Sigmoid colon (tissue), 7 donors: Measurements from ENCODE around the gene GATB. TPM values are rescaled to one million over a fixed set of nuclear protein-coding genes. Genes with fewer than 3 reads are reported as not detected.

ENCODE experiments used
- DNase-seq: peaks from one replicate; pipeline ENCODE4 v3.0.0-alpha.2; 2019
- H3K27ac ChIP-seq, 4 donors: fragments of 200-600 bp; sonication (generic); one replicate each; pipeline ENCODE4 v1.5.1; 2016 to 2019; ENCODE audit warnings: mild to moderate bottlenecking in 1 of 4
- H3K27me3 ChIP-seq, 3 donors: fragments of 200-600 bp; sonication (generic); one replicate each; pipeline ENCODE4 v1.5.1; 2019; ENCODE audit warnings: mild to moderate bottlenecking in 1 of 3
- H3K36me3 ChIP-seq, 4 donors: fragments of 200-600 bp; sonication (generic); one replicate each; pipeline ENCODE4 v1.5.1; 2016 to 2019
- H3K4me1 ChIP-seq, 4 donors: fragments of 200-600 bp; sonication (generic); one replicate each; pipeline ENCODE4 v1.5.1; 2017 to 2019
- H3K4me3 ChIP-seq, 4 donors: fragments of 200-600 bp; sonication (generic); one replicate each; pipeline ENCODE4 v1.5.1; 2017 to 2019; ENCODE audit warnings: mild to moderate bottlenecking in 2 of 4, moderate library complexity in 1 of 4
- H3K9me3 ChIP-seq, 4 donors: fragments of 200-600 bp in 3 of 4; sonication (generic) in 3 of 4; one replicate each; pipeline versions ENCODE4 v1.5.1 to v1.6.1; 2013 to 2019
- EP300 ChIP-seq, 4 donors: sonication (generic); formaldehyde crosslinking; IDR thresholded peaks; one replicate each; pipeline ENCODE4 v1.6.1; 2017; ENCODE audit warnings: antibody characterized with exemption in 4 of 4
- POLR2A ChIP-seq, 2 donors: fragments of 450-650 bp; IDR thresholded peaks; one replicate each; pipeline ENCODE4 v1.6.1; 2016; ENCODE audit warnings: antibody characterized with exemption in 2 of 2, mild to moderate bottlenecking in 2 of 2, moderate library complexity in 2 of 2
- POLR2AphosphoS5 ChIP-seq, 4 donors: sonication (generic); formaldehyde crosslinking; IDR thresholded peaks; one replicate each; pipeline ENCODE4 v1.6.1; 2017; ENCODE audit warnings: antibody characterized with exemption in 4 of 4
- WGBS, 2 donors: extraction: QIAGEN DNeasy Blood & Tissue Kit; methylation state at CpG; one replicate each; pipeline ENCODE4 v1.1.7; 2013; 5-methylcytosine and 5-hydroxymethylcytosine counted together
- intact Hi-C: fragments of 100-400 bp; cut with DNase I; formaldehyde crosslinking; loops from one replicate; pipeline ENCODE4 v1.15.1; 2023
- polyA plus RNA-seq, 3 donors: library from polyadenylated mRNA; stranded (reverse); fragments of 200-250 nt; gene quantifications; one replicate each; pipeline ENCODE4 v1.2.3, GENCODE V29; 2013
- total RNA-seq, 4 donors: library from RNA; depleted of rRNA; stranded (reverse); fragments of >200 nt; gene quantifications; one replicate each; pipeline ENCODE4 v1.1.0, GENCODE V29; 2016
- TF ChIP-seq, protein P1 (sequence below), 4 experiments: fragments of 450-650 bp in 3 of 4; fragments of 200-600 bp in 1 of 4; IDR thresholded peaks; one replicate each; pipeline ENCODE4 v1.5.1; 2016 to 2019; ENCODE audit warnings: antibody characterized with exemption in 4 of 4, mild to moderate bottlenecking in 3 of 4, moderate library complexity in 2 of 4
- donor health status: healthy with polysubstance abuse.
- donor health status: Bipolar disorder and iron deficiency.
- donor health status: healthy.

The GATB gene
- total and polyA plus RNA-seq, 7 donors, result 11.1 to 22.1 (median 15.1) TPM

DNA sequence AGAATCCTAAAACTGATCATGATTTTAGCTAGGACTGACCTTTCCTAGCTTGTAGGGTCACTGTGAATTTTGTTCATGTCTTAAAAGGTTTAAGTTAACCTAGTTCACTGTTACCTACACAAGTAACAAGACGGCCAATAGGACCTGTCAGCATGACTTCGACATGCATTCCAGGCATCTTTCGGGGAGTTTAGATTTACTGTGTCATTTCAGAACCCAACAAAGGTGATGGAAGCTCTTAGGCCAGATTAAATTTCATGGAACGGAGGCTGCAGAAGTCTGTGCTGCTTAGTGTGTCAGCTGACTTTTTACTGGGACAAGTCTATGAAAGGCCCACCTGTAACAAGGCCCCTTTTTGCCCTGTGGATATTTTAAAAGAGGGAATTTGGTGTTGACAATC, 93.1 kb downstream of the GATB start:
- intact Hi-C loops, result no loop called here
- no peaks in the 10 kb centered on the region for H3K27me3 ChIP-seq
- 89 to 95% methylated on average over 4 of the region's 4 CpGs for WGBS, 2 donors
- no peaks in the 10 kb centered on the region for H3K4me1 ChIP-seq
- H3K36me3 ChIP-seq, result no peaks in the 10 kb centered on the region
- no peak for DNase-seq
- no peaks in the 10 kb centered on the region for H3K9me3 ChIP-seq
- TF ChIP-seq POLR2A (IDR thresholded peaks at IDR 0.05), result no peak
- no peak for TF ChIP-seq POLR2AphosphoS5 (IDR thresholded peaks at IDR 0.05)
- TF ChIP-seq EP300 (IDR thresholded peaks at IDR 0.05), result no peak
- TF ChIP-seq, protein P1, sequence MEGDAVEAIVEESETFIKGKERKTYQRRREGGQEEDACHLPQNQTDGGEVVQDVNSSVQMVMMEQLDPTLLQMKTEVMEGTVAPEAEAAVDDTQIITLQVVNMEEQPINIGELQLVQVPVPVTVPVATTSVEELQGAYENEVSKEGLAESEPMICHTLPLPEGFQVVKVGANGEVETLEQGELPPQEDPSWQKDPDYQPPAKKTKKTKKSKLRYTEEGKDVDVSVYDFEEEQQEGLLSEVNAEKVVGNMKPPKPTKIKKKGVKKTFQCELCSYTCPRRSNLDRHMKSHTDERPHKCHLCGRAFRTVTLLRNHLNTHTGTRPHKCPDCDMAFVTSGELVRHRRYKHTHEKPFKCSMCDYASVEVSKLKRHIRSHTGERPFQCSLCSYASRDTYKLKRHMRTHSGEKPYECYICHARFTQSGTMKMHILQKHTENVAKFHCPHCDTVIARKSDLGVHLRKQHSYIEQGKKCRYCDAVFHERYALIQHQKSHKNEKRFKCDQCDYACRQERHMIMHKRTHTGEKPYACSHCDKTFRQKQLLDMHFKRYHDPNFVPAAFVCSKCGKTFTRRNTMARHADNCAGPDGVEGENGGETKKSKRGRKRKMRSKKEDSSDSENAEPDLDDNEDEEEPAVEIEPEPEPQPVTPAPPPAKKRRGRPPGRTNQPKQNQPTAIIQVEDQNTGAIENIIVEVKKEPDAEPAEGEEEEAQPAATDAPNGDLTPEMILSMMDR (IDR thresholded peaks at IDR 0.05), result no peak
- H3K4me3 ChIP-seq, result no peak overlapping the region
- H3K27ac ChIP-seq, result no peak overlapping the region

DNA sequence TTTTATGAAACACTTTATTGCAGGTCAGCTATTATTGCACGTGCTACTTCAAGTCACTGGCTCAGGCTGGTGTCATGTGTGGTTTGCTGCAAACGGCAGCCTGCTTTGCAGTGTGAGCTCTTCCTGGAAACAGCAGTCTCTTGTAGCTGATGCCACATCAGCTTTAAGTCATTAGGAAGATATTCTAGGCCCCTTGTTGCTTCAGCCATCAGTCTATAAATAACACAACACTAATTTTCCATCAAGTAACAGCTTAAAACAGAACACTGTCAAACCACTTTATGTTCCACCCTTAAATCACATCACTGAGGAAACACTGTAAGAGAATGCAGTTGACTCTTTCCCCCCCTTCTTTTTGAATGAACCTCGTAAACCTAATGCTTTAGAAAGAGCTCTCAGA, 93.8 kb downstream of the GATB start:
- H3K36me3 ChIP-seq, result no peaks in the 10 kb centered on the region
- H3K9me3 ChIP-seq, result no peaks in the 10 kb centered on the region
- no peak overlapping the region for H3K27ac ChIP-seq
- intact Hi-C loops, result no loop called here
- no peak for DNase-seq
- no peaks in the 10 kb centered on the region for H3K27me3 ChIP-seq
- WGBS, 2 donors, result 32 to 33% methylated on average over 3 of the region's 3 CpGs
- H3K4me1 ChIP-seq, result no peaks in the 10 kb centered on the region
- no peak overlapping the region for H3K4me3 ChIP-seq
- TF ChIP-seq POLR2A (IDR thresholded peaks at IDR 0.05) (no peak), EP300 (IDR thresholded peaks at IDR 0.05) (no peak), POLR2AphosphoS5 (IDR thresholded peaks at IDR 0.05) (no peak)
- TF ChIP-seq, protein P1 (IDR thresholded peaks at IDR 0.05), result no peak

DNA sequence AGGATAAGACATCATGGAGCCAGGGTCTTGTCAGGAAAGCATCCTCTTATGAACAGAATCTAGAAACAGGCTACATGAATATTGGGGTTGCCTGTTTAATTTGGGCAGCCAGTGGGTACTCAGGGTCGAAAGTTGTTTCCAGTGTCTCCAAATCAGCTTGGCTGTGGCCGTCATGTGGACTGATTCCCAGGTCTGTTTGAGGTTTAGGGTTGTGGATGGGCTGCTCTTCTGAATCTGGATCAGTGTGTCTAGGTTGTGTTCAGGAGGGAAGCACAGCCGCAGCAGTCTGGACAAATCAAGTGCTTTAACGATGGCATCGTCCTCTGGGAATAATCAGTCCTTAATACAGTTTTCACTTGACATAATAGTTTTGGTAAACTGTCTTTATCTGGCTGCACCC, 94.3 kb downstream of the GATB start:
- Histone ChIP-seq H3K4me3 (no peak overlapping the region), H3K9me3 (no peaks in the 10 kb centered on the region), H3K27ac (no peak overlapping the region), H3K27me3 (no peaks in the 10 kb centered on the region), H3K36me3 (no peaks in the 10 kb centered on the region), H3K4me1 (no peaks in the 10 kb centered on the region)
- WGBS, 2 donors, result 79 to 93% methylated on average over 5 of the region's 5 CpGs
- TF ChIP-seq, protein P1 (IDR thresholded peaks at IDR 0.05), result no peak
- TF ChIP-seq POLR2A (IDR thresholded peaks at IDR 0.05) (no peak), EP300 (IDR thresholded peaks at IDR 0.05) (no peak), POLR2AphosphoS5 (IDR thresholded peaks at IDR 0.05) (no peak)
- DNase-seq, result no peak
- intact Hi-C loops, result no loop called here

DNA sequence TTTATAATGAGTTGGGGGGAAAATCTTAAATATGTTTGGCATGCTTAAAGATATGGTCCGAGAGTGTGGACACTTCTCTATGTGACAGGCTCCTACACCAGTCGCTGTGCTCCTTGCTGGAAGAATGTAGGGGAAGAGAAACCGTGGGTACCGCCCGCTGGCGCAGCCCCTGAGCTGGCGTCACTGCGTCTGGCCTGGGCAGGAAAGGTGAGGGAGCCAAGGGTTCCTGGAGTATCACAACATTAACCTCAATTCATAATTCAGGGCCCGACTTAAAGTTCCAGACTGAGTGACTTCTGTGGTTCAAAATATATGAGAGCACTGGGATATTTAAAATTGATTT, 95.1 kb downstream of the GATB start:
- DNase-seq, result no peak
- intact Hi-C loops, result no loop called here
- no peak for TF ChIP-seq POLR2AphosphoS5 (IDR thresholded peaks at IDR 0.05)
- no peak for TF ChIP-seq POLR2A (IDR thresholded peaks at IDR 0.05)
- TF ChIP-seq EP300 (IDR thresholded peaks at IDR 0.05), result no peak
- no peaks in the 10 kb centered on the region for H3K9me3 ChIP-seq
- no peak overlapping the region for H3K4me3 ChIP-seq
- no peak overlapping the region for H3K27ac ChIP-seq
- peaks cover 0 to 2% (median under 1%) of the 10 kb centered on the region in 4 donors for H3K4me1 ChIP-seq
- no peaks in the 10 kb centered on the region for H3K27me3 ChIP-seq
- WGBS, 2 donors, result 93 to 96% methylated on average over 9 of the region's 9 CpGs
- H3K36me3 ChIP-seq, result no peaks in the 10 kb centered on the region

DNA sequence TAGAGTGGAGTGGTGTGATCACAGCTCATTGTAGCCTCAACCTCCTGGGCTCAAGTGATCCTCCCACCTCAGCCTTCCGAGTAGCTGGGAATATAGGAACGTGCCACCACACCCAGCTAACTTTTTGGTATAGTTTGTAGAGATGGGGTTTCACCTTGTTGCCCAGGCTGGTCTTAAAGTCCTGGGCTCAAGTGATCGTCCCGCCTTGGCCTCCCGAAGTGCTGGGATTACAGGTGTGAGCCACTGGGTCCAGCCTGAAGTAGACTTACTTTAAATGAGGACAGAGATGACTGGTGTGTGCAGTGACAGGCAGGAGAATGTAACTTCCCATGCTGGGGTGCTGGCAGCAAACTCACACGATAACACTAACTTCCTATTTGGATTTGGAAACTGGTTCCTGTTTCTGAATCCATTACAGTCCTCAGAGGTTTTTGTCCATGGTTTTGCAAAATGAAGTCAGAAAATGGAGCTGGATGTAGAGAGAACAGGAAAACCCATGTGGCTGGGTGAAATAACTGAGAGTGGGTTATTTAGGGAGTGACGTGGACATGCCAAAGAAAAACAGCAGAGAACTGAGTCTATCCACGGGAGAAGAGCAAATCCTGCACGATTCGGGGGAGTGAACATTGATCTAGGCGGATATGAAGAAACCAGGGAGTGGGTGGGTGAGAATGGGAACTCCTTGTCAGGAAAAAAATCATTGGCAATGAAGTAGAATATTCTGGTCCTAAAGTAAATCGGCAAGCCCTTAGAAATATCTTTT, 95.6 kb downstream of the GATB start:
- Histone ChIP-seq H3K36me3 (no peaks in the 10 kb centered on the region), H3K9me3 (no peaks in the 10 kb centered on the region), H3K4me1 (peaks cover 0 to 8% (median 4%) of the 10 kb centered on the region in 4 donors), H3K4me3 (no peak overlapping the region), H3K27ac (no peak overlapping the region), H3K27me3 (no peaks in the 10 kb centered on the region)
- DNase-seq, result no peak
- WGBS, 2 donors, result 92 to 96% methylated on average over 12 of the region's 12 CpGs
- TF ChIP-seq EP300 (IDR thresholded peaks at IDR 0.05) (no peak), POLR2AphosphoS5 (IDR thresholded peaks at IDR 0.05) (no peak), POLR2A (IDR thresholded peaks at IDR 0.05) (no peak)
- TF ChIP-seq, protein P1 (IDR thresholded peaks at IDR 0.05), result no peak
- intact Hi-C loops, result no loop called here
